Mucosa of stomach (tissue), 1 donor: ENCODE measurements around the gene CACNA2D3.
"Not testable (repeated sequence)": the region's sequence is repeated elsewhere in the genome, so short reads cannot be mapped to it uniquely, and the experiment has no call there.

Source experiments
- H3K27me3 ChIP-seq: one replicate; pipeline ENCODE4 v1.7.0; 2013; ENCODE audit warnings: mild to moderate bottlenecking, low read length; ENCODE audit not compliant: control insufficient read depth, insufficient read depth
- H3K36me3 ChIP-seq: one replicate; pipeline ENCODE4 v1.7.0; 2013; ENCODE audit warnings: low read length; ENCODE audit not compliant: control insufficient read depth, insufficient read depth
- H3K4me1 ChIP-seq: one replicate; pipeline ENCODE4 v1.7.0; 2013; ENCODE audit warnings: mild to moderate bottlenecking, low read length; ENCODE audit not compliant: control insufficient read depth, insufficient read depth
- H3K4me3 ChIP-seq: one replicate; pipeline ENCODE4 v1.7.0; 2013; ENCODE audit warnings: low read length
- H3K9ac ChIP-seq: one replicate; pipeline ENCODE4 v1.7.0; 2013; ENCODE audit warnings: mild to moderate bottlenecking, low read length, moderate library complexity
- H3K9me3 ChIP-seq: one replicate; pipeline ENCODE4 v1.7.0; 2013; ENCODE audit warnings: mild to moderate bottlenecking, low read length, moderate library complexity; ENCODE audit not compliant: control insufficient read depth
- donor health status: Pancreatic carcinoma.

CACNA2D3 gene

DNA sequence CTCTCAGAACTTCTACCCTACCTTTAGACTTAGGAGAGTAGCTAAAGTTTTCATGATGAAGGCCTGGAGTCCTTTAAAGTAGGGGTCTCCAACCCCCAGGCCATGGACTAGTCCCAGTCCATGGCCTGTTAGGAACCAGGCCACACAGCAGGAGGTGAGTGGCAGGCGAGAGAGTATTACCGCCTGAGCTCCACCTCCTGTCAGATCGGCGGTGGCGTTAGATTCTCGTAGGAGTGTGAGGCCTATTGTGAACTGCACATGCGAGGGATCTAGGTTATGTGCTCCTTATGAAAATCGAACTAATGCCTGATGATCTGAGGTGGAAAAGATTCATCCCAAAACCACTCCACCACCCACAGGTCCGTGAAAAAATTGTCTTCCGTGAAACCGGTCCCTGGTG lies 18.3 kb upstream of the CACNA2D3 start:
- Histone ChIP-seq H3K4me3 (no peak overlapping the region), H3K36me3 (no peaks in the 10 kb centered on the region), H3K4me1 (no peaks in the 10 kb centered on the region), H3K27me3 (no peaks in the 10 kb centered on the region), H3K9ac (no peak overlapping the region), H3K9me3 (no peaks in the 10 kb centered on the region)

- not testable (repeated sequence) for H3K4me3 ChIP-seq, H3K9ac ChIP-seq, H3K4me1 ChIP-seq, H3K9me3 ChIP-seq, H3K36me3 ChIP-seq
- peaks cover 20% of the 10 kb centered on the region for H3K27me3 ChIP-seq
Observed at GRCh38 chr3:54116129-54116528, 6.2 kb upstream of the CACNA2D3 start.

- H3K4me3 ChIP-seq: no peak overlapping the region
- H3K9me3 ChIP-seq: no peaks in the 10 kb centered on the region
- H3K9ac ChIP-seq: no peak overlapping the region
- H3K4me1 ChIP-seq: peaks cover 11% of the 10 kb centered on the region
- peaks cover 54% of the 10 kb centered on the region for H3K27me3 ChIP-seq
- H3K36me3 ChIP-seq: no peaks in the 10 kb centered on the region
Observed at GRCh38 chr3:54120657-54121413, 1.5 kb upstream of the CACNA2D3 start.

DNA sequence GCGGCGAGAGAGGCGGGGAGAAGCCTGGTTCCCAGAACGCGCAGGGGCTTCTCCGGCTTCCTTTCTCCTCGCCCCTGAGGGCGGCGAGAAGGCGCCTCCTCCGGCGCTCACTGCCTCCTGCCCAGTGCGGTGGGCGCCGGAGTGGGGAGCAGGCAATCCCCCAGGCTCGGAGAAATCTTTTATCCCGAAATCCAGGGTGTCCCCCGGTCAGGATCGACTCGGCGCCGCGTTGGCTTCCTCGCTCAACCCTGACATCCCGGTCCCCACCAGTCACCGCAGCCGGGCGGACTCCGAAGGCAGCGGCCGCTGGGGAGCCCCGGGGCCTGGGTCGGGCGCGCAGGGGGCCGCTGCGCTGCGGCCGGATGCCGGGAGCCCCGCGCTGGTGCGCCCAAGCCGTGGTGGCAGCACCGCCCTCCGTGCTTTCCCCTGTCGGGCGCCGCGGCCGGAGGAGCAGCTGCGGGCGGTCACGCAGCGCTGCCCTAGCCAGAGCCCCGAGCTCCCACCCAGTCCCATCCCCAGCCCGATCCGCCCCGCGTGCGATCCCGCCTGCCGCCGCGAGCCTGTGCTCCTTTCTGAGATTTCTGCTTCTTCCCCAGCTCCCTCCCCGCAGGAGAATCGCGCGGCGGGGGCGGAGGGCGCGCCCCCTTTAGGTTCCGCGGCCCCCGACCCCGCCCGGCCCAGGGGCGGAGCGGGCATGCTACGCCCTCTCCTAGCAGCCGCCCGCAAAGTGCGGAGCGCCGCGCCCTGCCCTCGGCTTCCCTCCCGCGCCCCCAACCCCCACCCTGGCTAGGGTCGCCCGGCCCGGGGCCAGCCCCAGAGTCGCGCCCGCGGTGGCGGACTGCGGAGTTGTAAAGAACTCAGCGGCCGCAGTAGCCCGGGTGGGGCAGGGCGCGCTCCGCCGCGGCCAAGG lies 683 bp upstream of the CACNA2D3 start:
- Histone ChIP-seq H3K36me3 (no peaks in the 10 kb centered on the region), H3K4me1 (peaks cover 11% of the 10 kb centered on the region), H3K9me3 (no peaks in the 10 kb centered on the region), H3K4me3 (no peak overlapping the region), H3K9ac (no peak overlapping the region), H3K27me3 (peaks cover 54% of the 10 kb centered on the region)

GRCh38 chr3:54123003-54123775 lies 837 bp downstream of the CACNA2D3 start:
- no peaks in the 10 kb centered on the region for H3K36me3 ChIP-seq
- H3K27me3 ChIP-seq: peaks cover 54% of the 10 kb centered on the region
- no peak overlapping the region for H3K4me3 ChIP-seq
- H3K9ac ChIP-seq: no peak overlapping the region
- H3K9me3 ChIP-seq: no peaks in the 10 kb centered on the region
- H3K4me1 ChIP-seq: peaks cover 11% of the 10 kb centered on the region

- peaks cover 54% of the 10 kb centered on the region for H3K27me3 ChIP-seq
- no peak overlapping the region for H3K9ac ChIP-seq
- no peak overlapping the region for H3K4me3 ChIP-seq
- peaks cover 11% of the 10 kb centered on the region for H3K4me1 ChIP-seq
- H3K9me3 ChIP-seq: no peaks in the 10 kb centered on the region
- no peaks in the 10 kb centered on the region for H3K36me3 ChIP-seq
Observed at GRCh38 chr3:54123776-54124196, 1.4 kb downstream of the CACNA2D3 start.

DNA sequence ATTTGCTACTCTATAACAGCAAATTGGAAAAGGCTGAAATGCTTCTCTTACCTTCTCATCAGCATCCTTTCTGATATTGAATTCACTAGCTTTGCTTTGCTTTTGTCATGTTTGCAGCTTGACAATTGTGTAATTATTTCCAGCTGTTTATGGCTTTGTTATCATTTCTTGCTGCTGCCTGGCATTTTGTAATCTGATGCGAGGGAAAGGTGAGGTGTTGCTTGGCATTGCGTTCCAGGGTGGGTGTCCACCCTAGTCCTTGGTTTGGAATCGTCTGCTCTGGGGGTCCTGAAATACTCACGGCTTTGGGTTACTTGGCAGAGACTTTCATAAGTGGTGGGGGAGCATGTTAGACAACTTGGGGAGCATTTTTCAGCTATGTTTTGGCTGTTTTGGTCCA lies 2.9 kb downstream of the CACNA2D3 start:
- H3K9ac ChIP-seq: no peak overlapping the region
- H3K4me1 ChIP-seq: peaks cover 11% of the 10 kb centered on the region
- no peaks in the 10 kb centered on the region for H3K36me3 ChIP-seq
- no peak overlapping the region for H3K4me3 ChIP-seq
- no peaks in the 10 kb centered on the region for H3K9me3 ChIP-seq
- H3K27me3 ChIP-seq: peaks cover 42% of the 10 kb centered on the region

DNA sequence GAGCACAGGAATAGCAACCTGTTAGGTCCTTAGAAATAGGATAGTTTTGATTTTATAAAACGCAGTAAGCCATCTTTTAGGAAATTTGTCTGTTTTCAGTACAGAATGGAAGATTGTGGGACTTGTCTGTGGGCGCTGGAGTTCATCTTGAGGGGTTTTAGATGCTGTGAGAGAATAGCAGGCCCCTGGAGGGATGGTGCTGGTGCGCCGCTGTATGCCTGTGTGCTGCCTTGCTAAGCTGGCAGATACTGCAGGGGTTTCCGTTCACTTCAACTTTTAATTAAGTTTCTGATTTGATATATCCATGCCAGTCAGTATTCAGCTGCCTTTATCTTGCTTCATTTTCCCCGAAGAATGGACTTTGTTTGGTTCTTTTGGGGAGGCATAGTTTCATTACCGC lies 4.2 kb downstream of the CACNA2D3 start:
- Histone ChIP-seq H3K9me3 (no peaks in the 10 kb centered on the region), H3K36me3 (no peaks in the 10 kb centered on the region), H3K27me3 (peaks cover 29% of the 10 kb centered on the region), H3K9ac (no peak overlapping the region), H3K4me3 (no peak overlapping the region), H3K4me1 (no peaks in the 10 kb centered on the region)

DNA sequence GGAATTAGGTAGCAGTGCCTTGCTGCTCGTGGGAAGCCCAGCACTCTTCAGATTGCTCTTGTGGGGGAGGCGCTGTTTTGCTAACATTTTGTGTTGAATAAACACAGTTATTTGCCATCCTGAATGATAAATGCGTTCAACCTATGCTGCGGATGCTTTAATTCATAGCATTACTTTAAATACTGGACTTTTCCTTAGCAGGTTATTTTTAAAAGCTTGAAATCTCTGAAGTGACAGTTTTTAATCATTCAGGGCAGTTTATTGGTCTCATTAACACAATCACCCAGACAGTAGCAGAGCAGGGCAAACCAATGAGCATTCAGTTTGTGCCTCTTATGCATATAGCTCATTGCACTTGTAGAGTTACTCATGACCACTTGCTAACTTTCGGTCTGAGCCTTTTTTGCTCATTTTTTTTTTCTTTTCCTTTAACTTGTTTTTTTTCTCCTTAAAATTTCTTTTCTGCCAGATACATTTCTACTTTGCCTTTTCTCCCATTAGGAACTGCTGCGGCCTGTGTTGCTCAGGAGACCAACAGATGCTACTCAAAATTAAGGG lies 5.2 kb downstream of the CACNA2D3 start:
- H3K27me3 ChIP-seq: peaks cover 24% of the 10 kb centered on the region
- no peaks in the 10 kb centered on the region for H3K9me3 ChIP-seq
- no peaks in the 10 kb centered on the region for H3K36me3 ChIP-seq
- H3K4me1 ChIP-seq: no peaks in the 10 kb centered on the region
- H3K9ac ChIP-seq: no peak overlapping the region
- H3K4me3 ChIP-seq: no peak overlapping the region

DNA sequence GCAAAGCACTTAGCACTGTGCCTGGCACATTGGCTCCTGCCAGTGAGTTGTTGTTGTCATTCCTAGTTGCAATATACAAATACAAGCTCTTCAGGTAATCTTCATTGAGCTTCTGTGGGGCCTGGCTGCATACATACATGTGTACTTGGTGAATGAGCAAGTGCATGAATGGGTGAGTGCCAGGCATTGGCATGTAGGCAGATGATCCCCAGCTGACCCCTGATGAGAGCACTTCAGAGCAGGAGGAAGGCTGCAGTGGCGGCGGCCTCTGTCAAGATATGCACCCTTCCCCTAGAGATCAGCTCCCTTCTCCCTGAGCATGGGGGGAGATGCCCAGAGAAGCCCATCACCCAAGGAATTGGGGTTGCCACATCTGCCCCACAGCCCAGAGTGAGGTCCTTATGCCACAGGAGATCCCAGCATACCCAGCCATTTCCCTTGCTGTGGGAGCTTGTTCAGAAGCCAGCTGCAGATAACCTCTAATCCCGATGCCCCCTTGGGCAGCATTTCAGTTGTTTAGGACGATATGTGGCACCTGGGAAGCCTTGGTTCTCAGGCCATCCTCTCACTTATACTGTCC lies 8.8 kb downstream of the CACNA2D3 start:
- Histone ChIP-seq H3K9me3 (no peaks in the 10 kb centered on the region), H3K9ac (no peak overlapping the region), H3K4me3 (no peak overlapping the region), H3K4me1 (no peaks in the 10 kb centered on the region), H3K36me3 (no peaks in the 10 kb centered on the region), H3K27me3 (peaks cover 3% of the 10 kb centered on the region)

GRCh38 chr3:54131890-54132289 lies 9.5 kb downstream of the CACNA2D3 start:
- H3K27me3 ChIP-seq: peaks cover 3% of the 10 kb centered on the region
- H3K4me3 ChIP-seq: no peak overlapping the region
- H3K4me1 ChIP-seq: no peaks in the 10 kb centered on the region
- no peak overlapping the region for H3K9ac ChIP-seq
- no peaks in the 10 kb centered on the region for H3K36me3 ChIP-seq
- H3K9me3 ChIP-seq: no peaks in the 10 kb centered on the region
